Karpas-422 (cell line): ENCODE measurements around the gene SOX5. TPM values are rescaled to one million over a fixed set of nuclear protein-coding genes. Genes with fewer than 3 reads are reported as not detected.
"Not testable (repeated sequence)": the region's sequence is repeated elsewhere in the genome, so short reads cannot be mapped to it uniquely, and the experiment has no call there.

Source experiments
- DNase-seq: peaks from one replicate; pipeline ENCODE4 v3.0.0-alpha.2; 2015
- H2AFZ ChIP-seq: fragments of 200-600 bp; sonication (generic); 2 replicates; pipeline ENCODE4 v1.6.1; 2014; ENCODE audit warnings: antibody characterized with exemption, low read length, mixed read lengths
- H3K27ac ChIP-seq: fragments of 200-600 bp; sonication (generic); 2 replicates; pipeline ENCODE4 v1.5.1; 2014; ENCODE audit warnings: mild to moderate bottlenecking, low read length, moderate library complexity
- H3K27me3 ChIP-seq: fragments of 200-600 bp; sonication (generic); 2 replicates; pipeline ENCODE4 v1.6.1; 2014; ENCODE audit warnings: low read length, mixed read lengths
- H3K36me3 ChIP-seq: fragments of 200-600 bp; sonication (generic); 2 replicates; pipeline ENCODE4 v1.6.1; 2014; ENCODE audit warnings: low read length, mixed read lengths; ENCODE audit not compliant: insufficient read depth
- H3K4me1 ChIP-seq: fragments of 200-600 bp; sonication (generic); 2 replicates; pipeline ENCODE4 v1.6.1; 2014; ENCODE audit warnings: mild to moderate bottlenecking, low read length, mixed read lengths
- H3K4me2 ChIP-seq: fragments of 200-600 bp; sonication (generic); 2 replicates; pipeline ENCODE4 v1.6.1; 2014; ENCODE audit warnings: low read length, low read depth, mild to moderate bottlenecking; ENCODE audit not compliant: poor library complexity, severe bottlenecking
- H3K4me3 ChIP-seq: fragments of 200-600 bp; sonication (generic); 2 replicates; pipeline ENCODE4 v1.5.1; 2014; ENCODE audit warnings: mild to moderate bottlenecking, antibody characterized with exemption, low read length, mixed read lengths
- H3K79me2 ChIP-seq: fragments of 200-600 bp; sonication (generic); 2 replicates; pipeline ENCODE4 v1.6.1; 2014; ENCODE audit warnings: mild to moderate bottlenecking, low read length, mixed read lengths
- H3K9ac ChIP-seq: fragments of 200-600 bp; sonication (generic); 2 replicates; pipeline ENCODE4 v1.6.0; 2014; ENCODE audit warnings: low read length
- H3K9me2 ChIP-seq: fragments of 200-600 bp; sonication (generic), shearing (Covaris generic); replicated peaks from 2 replicates; pipeline ENCODE4 v1.6.0; 2014; ENCODE audit warnings: mild to moderate bottlenecking, low read length, moderate library complexity; ENCODE audit not compliant: insufficient read depth
- H3K9me3 ChIP-seq: fragments of 300-700, 200-600 bp; sonication (generic); 2 replicates; pipeline ENCODE4 v1.6.1; 2014; ENCODE audit warnings: low read length, mixed read lengths
- H4K20me1 ChIP-seq: fragments of 200-600 bp; sonication (generic); 2 replicates; pipeline ENCODE4 v1.6.1; 2014; ENCODE audit warnings: mild to moderate bottlenecking, antibody characterized with exemption, low read length, low read depth; ENCODE audit not compliant: insufficient read depth
- total RNA-seq: library from RNA; depleted of rRNA; stranded (reverse); fragments of >200 nt; shearing (Covaris generic); gene quantifications from 2 replicates; pipeline ENCODE4 v1.2.3, GENCODE V29; 2014; ENCODE audit warnings: low replicate concordance

The SOX5 gene
- total RNA-seq, 1 experiment from 2014 or later, result 30.5 TPM

DNA sequence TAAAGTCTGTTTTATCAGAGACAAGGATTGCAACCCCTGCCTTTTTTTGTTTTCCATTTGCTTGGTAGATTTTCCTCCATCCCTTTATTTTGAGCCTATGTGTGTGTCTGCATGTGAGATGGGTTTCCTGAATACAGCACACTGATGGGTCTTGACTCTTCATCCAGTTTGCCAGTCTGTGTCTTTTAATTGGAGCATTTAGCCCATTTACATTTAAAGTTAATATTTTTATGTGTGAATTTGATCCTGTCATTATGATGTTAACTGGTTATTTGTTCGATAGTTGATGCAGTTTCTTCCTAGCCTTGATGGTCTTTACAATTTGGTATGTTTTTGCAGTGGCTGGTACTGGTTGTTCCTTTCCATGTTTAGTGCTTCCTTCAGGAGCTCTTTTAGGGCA lies 430.0 kb downstream of the SOX5 start:
- not testable (repeated sequence) for DNase-seq, H3K9me3 ChIP-seq, H3K9me2 ChIP-seq, H3K4me3 ChIP-seq, H4K20me1 ChIP-seq, H3K27me3 ChIP-seq, H2AFZ ChIP-seq, H3K36me3 ChIP-seq, H3K4me1 ChIP-seq, H3K79me2 ChIP-seq, H3K4me2 ChIP-seq, H3K9ac ChIP-seq, H3K27ac ChIP-seq

DNA sequence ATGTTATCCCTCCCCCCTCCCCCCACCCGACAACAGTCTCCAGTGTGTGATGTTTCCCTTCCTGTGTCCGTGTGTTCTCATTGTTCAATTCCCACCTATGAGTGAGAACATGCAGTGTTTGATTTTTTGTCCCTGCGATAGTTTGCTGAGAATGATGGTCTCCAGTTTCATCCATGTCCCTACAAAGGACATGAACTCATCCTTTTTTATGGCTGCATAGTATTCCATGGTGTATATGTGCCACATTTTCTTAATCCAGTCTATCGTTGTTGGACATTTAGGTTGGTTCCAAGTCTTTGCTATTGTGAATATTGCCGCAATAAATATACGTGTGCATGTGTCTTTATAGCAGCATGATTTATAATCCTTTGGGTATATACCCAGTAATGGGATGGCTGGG lies 433.7 kb downstream of the SOX5 start:
- not testable (repeated sequence) for H3K79me2 ChIP-seq, H3K4me1 ChIP-seq, H3K27me3 ChIP-seq, H2AFZ ChIP-seq, H4K20me1 ChIP-seq, H3K9me2 ChIP-seq, H3K9ac ChIP-seq, H3K36me3 ChIP-seq, H3K9me3 ChIP-seq, H3K4me3 ChIP-seq, DNase-seq, H3K4me2 ChIP-seq, H3K27ac ChIP-seq

DNA sequence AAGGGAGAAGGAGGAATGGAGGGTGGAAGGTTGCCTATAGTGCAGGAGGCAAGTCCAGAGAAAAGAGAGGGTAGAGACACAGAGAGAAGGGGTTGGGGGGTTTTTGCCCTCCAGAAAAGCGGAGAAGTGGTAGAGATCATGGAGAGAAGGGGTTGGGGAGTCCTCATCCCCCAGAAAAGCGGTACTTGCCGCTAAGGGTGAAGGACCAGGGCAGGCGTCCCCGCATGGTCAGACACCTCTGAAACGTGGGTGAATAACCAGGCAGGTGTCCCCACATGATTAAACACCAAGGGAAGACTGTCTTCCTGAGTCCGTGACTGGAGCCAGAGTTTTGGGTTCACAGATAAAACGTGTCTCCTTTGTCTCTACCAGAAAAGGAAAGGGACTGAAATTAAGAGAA lies 439.0 kb downstream of the SOX5 start:
- Histone ChIP-seq H3K9ac (no peak overlapping the region), H3K4me1 (no peaks in the 10 kb centered on the region), H3K36me3 (no peaks in the 10 kb centered on the region), H3K9me3 (no peaks in the 10 kb centered on the region), H3K79me2 (no peaks in the 10 kb centered on the region), H2AFZ (no peak overlapping the region), H4K20me1 (no peaks in the 10 kb centered on the region), H3K4me2 (no peak overlapping the region), H3K27me3 (no peaks in the 10 kb centered on the region), H3K27ac (no peak overlapping the region), H3K4me3 (no peak overlapping the region), H3K9me2 (no peaks in the 10 kb centered on the region)
- no peak for DNase-seq

DNA sequence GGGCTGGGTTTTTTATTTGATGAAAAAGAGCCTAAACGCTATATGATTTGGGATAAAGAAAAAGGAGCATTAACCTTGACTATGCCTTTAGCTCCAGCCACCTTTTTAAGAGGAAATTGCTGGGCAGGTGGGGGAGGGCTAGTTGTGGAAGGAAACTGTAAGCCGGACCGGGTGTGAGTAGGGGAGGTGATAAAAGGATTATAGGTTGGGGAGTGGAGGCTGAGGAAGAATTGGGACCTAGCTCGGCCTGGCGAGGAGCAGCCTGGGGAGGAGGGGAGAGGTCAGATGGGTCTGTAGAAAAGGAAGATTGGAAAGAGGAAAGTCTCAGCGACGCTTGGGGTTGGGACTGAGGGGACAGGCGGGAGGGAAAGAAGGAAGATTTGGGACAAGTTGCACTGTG lies 439.6 kb downstream of the SOX5 start:
- not testable (repeated sequence) for H3K9me3 ChIP-seq, H3K36me3 ChIP-seq, H4K20me1 ChIP-seq, H3K4me2 ChIP-seq, H3K4me1 ChIP-seq, H3K27ac ChIP-seq, H2AFZ ChIP-seq, H3K79me2 ChIP-seq, H3K9ac ChIP-seq, H3K9me2 ChIP-seq, H3K27me3 ChIP-seq, H3K4me3 ChIP-seq, DNase-seq

DNA sequence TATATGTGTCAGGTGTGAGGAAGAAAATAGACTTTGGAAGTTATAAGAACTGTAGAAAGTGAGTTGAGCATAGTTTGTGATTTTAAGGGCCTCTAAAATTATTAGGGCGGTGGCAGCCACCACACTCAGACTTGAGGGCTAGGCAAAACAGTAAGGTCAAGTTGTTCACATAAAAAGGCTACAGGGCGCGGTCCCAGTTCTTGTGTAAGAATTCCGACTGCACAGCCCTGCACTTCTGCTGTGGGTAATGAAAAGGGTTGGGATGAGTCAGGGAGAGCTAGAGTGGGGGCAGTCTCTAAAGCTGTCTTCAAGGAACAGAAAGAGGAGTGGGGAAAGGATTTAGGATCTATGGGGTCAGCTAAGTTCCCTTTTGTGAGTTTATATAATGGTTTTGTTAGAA lies 441.7 kb downstream of the SOX5 start:
- H3K9me3 ChIP-seq, H3K9ac ChIP-seq, H3K27me3 ChIP-seq, DNase-seq, H3K36me3 ChIP-seq, H3K4me2 ChIP-seq, H4K20me1 ChIP-seq, H3K4me1 ChIP-seq, H3K4me3 ChIP-seq, H3K9me2 ChIP-seq, H2AFZ ChIP-seq, H3K27ac ChIP-seq, H3K79me2 ChIP-seq: not testable (repeated sequence)

DNA sequence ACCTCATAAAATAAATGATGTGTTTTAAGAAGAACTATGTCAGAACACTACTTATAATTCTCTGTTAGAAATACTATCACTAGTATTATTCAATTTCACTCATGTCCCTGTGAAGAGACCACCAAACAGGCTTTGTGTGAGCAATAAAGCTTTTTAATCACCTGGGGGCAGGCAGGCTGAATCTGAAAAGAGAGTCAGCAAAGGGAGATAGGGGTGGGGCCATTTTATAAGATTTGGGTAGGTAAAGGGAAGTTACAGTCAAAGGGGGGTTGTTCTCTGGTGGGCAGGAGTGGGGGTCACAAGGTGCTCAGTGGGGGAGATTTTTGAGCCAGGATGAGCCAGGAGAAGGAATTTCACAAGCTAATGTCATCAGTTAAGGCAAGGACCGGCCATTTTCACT lies 443.7 kb downstream of the SOX5 start:
- not testable (repeated sequence) for H3K27me3 ChIP-seq, H2AFZ ChIP-seq, H3K9me3 ChIP-seq, H3K79me2 ChIP-seq, H3K4me2 ChIP-seq, DNase-seq, H3K9ac ChIP-seq, H3K4me1 ChIP-seq, H4K20me1 ChIP-seq, H3K9me2 ChIP-seq, H3K27ac ChIP-seq, H3K4me3 ChIP-seq, H3K36me3 ChIP-seq

DNA sequence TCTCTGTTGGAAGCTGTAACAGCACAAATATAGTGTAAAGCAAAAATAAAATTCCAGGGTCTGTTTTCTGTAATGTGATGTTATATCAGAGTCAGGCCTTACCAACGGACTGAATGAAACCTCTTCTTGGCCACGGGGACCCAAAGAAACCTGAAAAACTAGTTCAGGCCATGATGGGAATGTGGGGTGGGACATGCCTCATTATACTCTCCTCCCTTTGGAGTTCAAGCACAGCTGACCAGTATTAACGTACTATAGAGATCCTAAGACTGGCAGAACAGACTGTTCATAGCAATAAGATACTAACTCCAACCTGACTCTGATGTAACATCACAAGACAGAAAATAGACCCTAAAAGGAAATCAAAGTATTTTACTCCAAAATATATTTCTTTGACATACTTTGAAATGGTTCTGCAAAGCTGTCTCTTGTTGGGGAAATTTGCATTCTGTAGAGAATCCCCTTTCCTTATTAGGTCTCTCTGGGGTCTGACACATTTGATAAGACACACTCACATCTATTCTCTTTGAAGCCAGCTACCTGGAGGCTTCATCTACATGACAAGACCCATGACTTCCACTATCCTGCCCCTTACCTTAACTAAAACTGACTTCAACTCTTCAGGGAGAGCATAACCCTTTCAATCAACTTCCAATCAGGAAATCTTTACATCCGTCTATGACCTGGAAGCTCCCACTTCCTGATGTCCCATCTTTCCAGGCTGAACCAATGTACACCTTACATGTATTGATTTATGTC lies 444.6 kb downstream of the SOX5 start:
- no peak for DNase-seq
- Histone ChIP-seq H3K36me3 (no peaks in the 10 kb centered on the region), H3K4me2 (no peak overlapping the region), H3K9me3 (no peaks in the 10 kb centered on the region), H4K20me1 (no peaks in the 10 kb centered on the region), H3K79me2 (no peaks in the 10 kb centered on the region), H3K9ac (no peak overlapping the region), H3K9me2 (no peaks in the 10 kb centered on the region), H3K27me3 (no peaks in the 10 kb centered on the region), H3K4me3 (no peak overlapping the region), H3K4me1 (no peaks in the 10 kb centered on the region), H2AFZ (no peak overlapping the region), H3K27ac (no peak overlapping the region)

DNA sequence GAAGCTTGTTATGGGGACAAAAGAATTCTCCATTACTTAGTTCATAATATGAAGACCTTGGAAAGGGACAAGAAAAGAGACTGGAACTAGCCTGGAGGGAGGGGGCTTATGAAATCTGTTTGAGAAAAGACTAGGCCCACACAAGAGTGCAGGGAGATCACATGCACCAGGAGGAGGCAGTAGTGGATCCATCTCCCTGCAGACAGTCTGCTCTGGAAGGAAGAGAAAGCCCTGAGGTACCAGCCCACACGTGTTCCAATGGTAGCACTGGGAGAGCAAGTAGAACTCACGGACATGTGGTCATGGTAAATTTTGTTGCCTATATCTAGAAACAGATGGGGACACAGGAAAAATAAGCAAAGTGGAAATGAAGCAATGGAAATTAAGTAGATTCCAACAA lies 445.4 kb downstream of the SOX5 start:
- no peak overlapping the region for H3K4me3 ChIP-seq
- no peaks in the 10 kb centered on the region for H3K27me3 ChIP-seq
- no peaks in the 10 kb centered on the region for H3K36me3 ChIP-seq
- H3K9me2 ChIP-seq, result no peaks in the 10 kb centered on the region
- no peaks in the 10 kb centered on the region for H3K79me2 ChIP-seq
- H3K9me3 ChIP-seq, result no peaks in the 10 kb centered on the region
- peak; percentile 49 for DNase-seq
- H4K20me1 ChIP-seq, result no peaks in the 10 kb centered on the region
- no peaks in the 10 kb centered on the region for H3K4me1 ChIP-seq
- H3K4me2 ChIP-seq, result no peak overlapping the region
- no peak overlapping the region for H3K27ac ChIP-seq
- no peak overlapping the region for H2AFZ ChIP-seq
- H3K9ac ChIP-seq, result no peak overlapping the region

DNA sequence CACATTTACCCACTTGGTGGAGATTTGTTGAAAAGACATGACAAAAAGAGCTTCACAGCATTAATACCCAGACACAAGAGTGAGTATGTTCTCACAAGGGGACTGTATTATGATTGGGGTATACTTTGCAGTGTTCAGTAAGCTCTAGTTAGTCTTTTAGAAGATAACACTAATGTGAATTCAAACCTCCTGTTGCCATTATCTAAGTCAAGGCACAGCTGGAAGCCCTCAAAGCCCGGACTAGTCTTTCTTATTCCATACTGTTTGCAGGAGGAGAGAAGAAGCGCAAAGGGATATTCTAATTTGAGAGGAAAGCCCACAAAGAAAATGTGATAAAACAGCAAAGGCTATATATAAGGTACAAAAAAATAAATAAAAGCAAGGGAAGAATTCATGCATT lies 445.9 kb downstream of the SOX5 start:
- no peaks in the 10 kb centered on the region for H3K27me3 ChIP-seq
- no peaks in the 10 kb centered on the region for H3K4me1 ChIP-seq
- DNase-seq, result no peak
- H3K4me2 ChIP-seq, result no peak overlapping the region
- no peak overlapping the region for H3K4me3 ChIP-seq
- no peak overlapping the region for H3K27ac ChIP-seq
- no peaks in the 10 kb centered on the region for H3K9me3 ChIP-seq
- no peaks in the 10 kb centered on the region for H3K79me2 ChIP-seq
- H3K9ac ChIP-seq, result no peak overlapping the region
- H4K20me1 ChIP-seq, result no peaks in the 10 kb centered on the region
- H3K9me2 ChIP-seq, result no peaks in the 10 kb centered on the region
- H3K36me3 ChIP-seq, result no peaks in the 10 kb centered on the region
- no peak overlapping the region for H2AFZ ChIP-seq
